Superior temporal gyrus (tissue), 1 donor: ENCODE measurements around the gene TTPAL.

Experiments used
- DNase-seq: peaks from one replicate; pipeline ENCODE4 v3.0.0-alpha.2; 2016; ENCODE audit errors: extremely low spot score

Gene TTPAL, protein sequence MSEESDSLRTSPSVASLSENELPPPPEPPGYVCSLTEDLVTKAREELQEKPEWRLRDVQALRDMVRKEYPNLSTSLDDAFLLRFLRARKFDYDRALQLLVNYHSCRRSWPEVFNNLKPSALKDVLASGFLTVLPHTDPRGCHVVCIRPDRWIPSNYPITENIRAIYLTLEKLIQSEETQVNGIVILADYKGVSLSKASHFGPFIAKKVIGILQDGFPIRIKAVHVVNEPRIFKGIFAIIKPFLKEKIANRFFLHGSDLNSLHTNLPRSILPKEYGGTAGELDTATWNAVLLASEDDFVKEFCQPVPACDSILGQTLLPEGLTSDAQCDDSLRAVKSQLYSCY

DNA sequence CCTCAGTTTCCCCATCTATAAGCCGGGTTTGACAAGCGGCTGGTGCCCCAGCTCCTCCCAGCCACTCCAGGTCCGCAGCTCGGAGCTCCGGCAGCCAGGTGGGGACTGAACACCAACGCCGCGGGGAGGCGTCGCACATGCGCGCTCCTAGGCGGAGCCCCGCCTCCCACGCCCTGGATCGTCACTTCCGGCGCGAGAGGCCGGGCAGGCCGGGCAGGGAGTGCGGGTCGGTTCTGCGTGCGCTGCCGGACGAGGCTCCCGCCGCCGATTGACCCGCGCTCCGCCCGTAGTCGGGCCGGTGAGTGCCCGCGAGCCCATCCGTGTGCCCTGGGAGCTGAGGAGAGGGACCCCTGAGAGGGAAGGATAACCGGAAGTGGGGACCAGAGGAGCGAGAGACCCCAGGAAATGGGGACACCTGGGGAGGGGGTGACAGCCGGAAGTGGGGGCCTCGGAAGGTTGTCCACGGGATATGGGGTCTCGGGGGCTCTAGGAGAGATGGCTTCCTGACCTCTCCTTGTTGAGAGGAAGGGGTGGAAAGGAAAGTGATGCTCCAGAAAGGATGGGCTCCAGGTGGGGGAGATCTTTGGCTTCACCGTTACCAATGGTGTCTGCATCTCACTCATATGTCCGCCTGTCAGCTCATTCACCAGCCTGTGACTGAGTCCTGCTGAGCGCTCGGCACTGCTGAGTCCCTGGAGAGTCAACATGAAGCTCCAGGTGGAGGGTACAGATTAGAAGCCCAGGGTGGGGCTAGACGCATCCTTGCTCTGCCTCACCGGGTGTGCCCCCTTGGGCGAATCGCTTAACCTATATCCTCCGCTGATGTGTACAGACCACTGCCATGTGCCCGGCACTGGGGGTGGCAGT lies at the start of gene TTPAL:
Gene TTPAL (plus strand): TSS at position 181 of the 867 bp plus-strand sequence. CDS start 4,126 bp downstream, outside the sequence.
- DNase-seq = peak; percentile 89

DNA sequence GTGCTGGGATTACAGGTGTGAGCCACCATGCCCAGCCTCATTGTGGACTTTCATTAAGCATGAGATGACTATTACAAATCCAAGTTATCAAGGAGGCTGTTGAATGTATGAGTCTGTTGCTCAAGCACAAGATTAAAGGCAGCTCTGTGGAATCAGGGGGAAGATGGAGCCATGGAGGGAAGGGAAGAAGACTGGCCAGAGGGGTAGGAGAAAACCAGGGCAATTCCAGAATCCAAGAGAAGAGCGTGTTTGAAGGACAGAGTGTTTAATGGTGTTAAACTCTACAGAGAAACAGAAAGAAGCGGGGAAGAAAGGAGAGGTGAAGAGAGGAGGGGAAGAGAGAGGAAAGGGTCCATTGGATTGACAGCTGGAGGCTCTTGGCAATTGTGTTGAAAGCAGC lies 49.8 kb upstream of the TTPAL start:
- DNase-seq = no peak

DNA sequence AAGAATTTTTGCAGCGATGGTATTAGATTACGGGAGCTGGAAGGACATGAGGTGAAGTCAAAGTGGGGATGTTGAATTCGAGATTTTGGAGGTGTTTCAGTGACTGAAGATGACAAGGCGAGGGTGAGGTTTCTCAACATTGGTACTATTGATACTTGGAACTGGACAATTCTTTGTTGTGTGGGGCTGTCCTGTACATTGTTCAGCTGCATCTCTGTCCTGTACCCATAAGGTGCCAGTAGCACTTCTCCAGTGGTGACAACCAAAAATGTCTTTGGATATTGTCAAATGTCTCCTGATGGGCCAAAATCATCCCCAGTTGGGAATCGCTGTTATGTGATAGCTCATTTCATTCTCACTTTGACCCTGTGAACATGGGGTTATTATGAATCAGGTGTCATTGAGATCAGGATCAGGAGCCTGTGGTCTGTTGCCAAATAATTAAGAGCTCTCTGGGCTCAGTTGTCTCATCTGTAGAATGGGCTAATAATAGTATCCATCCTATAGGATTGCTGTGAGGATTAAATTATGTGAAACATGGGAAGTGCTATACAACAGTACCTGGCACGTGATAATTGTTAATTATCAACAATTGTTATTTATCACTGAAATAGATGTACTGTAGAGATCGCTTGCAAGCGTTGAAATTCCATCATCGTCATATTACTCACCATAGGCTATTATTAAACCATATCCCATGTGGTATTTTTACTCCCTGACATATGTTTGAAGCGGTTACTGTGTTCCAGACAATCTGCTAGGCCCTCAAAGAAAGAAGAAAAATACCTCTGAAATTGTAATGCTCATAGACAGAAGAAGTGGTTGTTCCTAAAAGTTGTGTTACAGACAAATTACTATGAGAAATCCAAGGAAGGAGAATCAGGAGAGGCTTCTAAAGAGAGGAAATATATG lies 48.5 kb upstream of the TTPAL start:
- DNase-seq = peak; percentile 67

DNA sequence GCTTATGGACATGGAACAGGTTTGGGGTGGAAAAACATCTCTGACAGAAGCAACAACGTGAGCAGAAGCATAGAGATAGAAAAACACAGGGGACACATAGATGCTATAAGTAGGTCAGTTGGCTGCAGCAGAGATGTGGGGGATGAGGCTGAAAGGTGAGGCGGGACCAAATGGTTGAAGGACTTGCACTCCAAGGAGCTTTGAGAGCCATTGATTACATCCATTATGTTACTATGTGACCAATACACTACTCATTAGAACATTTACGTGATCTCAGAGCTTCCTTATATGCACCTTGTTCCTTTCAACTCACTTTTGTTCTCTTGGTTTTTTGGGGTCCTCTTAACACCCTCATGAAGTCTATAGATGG lies 47.9 kb upstream of the TTPAL start:
- no peak for DNase-seq

DNA sequence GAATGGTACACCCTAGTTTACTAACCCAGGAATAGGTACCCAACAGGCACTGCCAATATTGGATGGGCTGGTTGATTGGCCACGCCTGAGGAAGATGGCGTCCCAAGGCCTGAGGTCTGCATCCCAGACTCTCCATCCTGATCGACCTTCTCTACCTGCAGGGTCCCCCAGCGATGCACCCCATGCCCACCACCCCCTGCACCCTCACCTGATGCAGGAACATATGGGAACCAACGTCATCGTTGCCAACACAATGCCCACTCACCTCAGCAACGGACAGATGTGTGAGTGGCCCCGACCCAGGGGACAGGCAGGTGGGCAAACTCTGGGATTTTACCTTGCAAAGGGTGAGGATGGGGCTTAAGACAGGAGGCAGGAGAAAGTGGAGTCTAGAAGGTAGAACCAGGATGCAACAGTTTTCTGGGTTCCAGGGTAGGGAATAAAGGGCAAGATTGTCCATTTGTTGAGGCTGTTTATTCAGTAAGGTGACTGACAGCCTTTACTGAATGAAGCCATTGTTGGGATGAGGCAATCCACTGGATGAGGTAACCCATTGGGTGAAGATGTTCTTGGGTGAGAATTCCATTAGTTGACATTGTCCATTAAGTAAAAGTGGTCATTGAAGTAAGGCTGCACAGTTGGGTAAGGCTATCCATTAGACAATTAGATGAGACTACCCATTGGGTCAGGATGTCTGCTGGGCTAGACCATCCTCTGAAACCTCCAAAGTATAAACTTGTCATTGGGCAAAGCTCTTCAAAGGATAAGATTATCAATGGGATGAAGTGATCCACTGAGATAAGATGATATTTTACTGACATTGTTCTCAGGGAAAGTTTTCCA lies 47.3 kb upstream of the TTPAL start:
- DNase-seq = no peak

DNA sequence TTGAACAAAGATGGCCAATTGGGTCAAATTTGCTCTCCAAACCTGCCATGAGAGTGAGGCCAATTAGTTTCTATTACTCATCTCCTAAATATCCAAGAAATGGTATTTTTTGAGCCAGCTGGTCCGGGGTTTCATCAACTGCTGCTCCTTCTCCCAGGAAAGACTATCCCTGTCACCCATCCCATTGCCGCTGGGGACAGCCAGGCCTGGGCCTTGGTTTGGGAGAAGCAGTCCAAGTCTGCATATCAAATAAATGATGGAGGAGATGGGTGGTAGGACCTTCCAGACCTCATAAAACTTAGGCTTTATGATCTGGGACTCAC lies 46.7 kb upstream of the TTPAL start:
- no peak for DNase-seq

DNA sequence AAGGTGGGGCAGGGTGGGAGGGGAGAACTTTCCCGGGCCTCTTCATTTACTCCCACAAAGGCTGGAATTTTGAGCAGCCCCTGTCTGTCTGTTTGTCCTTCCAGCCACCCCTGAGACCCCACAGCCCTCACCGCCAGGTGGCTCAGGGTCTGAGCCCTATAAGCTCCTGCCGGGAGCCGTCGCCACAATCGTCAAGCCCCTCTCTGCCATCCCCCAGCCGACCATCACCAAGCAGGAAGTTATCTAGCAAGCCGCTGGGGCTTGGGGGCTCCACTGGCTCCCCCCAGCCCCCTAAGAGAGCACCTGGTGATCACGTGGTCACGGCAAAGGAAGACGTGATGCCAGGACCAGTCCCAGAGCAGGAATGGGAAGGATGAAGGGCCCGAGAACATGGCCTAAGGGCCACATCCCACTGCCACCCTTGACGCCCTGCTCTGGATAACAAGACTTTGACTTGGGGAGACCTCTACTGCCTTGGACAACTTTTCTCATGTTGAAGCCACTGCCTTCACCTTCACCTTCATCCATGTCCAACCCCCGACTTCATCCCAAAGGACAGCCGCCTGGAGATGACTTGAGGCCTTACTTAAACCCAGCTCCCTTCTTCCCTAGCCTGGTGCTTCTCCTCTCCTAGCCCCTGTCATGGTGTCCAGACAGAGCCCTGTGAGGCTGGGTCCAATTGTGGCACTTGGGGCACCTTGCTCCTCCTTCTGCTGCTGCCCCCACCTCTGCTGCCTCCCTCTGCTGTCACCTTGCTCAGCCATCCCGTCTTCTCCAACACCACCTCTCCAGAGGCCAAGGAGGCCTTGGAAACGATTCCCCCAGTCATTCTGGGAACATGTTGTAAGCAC lies 46.0 kb upstream of the TTPAL start:
- no peak for DNase-seq

DNA sequence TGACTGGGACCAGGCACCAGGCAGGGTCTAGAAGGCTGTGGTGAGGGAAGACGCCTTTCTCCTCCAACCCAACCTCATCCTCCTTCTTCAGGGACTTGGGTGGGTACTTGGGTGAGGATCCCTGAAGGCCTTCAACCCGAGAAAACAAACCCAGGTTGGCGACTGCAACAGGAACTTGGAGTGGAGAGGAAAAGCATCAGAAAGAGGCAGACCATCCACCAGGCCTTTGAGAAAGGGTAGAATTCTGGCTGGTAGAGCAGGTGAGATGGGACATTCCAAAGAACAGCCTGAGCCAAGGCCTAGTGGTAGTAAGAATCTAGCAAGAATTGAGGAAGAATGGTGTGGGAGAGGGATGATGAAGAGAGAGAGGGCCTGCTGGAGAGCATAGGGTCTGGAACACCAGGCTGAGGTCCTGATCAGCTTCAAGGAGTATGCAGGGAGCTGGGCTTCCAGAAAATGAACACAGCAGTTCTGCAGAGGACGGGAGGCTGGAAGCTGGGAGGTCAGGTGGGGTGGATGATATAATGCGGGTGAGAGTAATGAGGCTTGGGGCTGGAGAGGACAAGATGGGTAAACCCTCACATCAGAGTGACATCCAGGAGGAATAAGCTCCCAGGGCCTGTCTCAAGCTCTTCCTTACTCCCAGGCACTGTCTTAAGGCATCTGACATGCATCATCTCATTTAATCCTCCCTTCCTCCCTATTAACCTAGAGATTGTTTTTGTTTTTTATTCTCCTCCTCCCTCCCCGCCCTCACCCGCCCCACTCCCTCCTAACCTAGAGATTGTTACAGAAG lies 45.2 kb upstream of the TTPAL start:
- DNase-seq = no peak

DNA sequence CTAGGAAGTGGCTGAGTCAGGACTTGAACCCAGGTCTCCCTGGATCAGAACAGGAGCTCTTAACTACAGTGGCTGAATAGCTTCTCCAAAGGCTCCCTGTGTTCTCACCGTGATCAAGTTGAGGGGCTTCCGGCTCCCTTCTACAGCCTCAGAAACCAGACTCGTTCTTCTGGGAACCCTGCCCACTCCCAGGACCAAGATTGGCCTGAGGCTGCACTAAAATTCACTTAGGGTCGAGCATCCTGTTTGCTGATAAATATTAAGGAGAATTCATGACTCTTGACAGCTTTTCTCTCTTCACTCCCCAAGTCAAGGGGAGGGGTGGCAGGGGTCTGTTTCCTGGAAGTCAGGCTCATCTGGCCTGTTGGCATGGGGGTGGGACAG lies 44.6 kb upstream of the TTPAL start:
- no peak for DNase-seq

DNA sequence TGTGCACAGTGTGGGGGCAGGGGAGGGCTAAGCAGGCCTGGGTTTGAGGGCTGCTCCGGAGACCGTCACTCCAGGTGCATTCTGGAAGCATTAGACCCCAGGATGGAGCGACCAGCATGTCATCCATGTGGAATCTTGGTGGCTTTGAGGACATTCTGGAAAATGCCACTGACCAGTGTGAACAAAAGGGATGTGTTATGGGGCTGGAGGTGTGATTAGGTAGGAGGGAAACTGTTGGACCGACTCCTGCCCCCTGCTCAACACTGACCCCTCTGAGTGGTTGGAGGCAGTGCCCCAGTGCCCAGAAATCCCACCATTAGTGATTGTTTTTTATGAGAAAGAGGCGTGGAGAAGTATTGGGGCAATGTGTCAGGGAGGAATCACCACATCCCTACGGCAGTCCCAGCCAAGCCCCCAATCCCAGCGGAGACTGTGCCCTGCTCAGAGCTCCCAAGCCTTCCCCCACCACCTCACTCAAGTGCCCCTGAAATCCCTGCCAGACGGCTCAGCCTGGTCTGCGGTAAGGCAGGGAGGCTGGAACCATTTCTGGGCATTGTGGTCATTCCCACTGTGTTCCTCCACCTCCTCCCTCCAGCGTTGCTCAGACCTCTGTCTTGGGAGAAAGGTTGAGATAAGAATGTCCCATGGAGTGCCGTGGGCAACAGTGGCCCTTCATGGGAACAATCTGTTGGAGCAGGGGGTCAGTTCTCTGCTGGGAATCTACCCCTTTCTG lies 44.0 kb upstream of the TTPAL start:
- no peak for DNase-seq

DNA sequence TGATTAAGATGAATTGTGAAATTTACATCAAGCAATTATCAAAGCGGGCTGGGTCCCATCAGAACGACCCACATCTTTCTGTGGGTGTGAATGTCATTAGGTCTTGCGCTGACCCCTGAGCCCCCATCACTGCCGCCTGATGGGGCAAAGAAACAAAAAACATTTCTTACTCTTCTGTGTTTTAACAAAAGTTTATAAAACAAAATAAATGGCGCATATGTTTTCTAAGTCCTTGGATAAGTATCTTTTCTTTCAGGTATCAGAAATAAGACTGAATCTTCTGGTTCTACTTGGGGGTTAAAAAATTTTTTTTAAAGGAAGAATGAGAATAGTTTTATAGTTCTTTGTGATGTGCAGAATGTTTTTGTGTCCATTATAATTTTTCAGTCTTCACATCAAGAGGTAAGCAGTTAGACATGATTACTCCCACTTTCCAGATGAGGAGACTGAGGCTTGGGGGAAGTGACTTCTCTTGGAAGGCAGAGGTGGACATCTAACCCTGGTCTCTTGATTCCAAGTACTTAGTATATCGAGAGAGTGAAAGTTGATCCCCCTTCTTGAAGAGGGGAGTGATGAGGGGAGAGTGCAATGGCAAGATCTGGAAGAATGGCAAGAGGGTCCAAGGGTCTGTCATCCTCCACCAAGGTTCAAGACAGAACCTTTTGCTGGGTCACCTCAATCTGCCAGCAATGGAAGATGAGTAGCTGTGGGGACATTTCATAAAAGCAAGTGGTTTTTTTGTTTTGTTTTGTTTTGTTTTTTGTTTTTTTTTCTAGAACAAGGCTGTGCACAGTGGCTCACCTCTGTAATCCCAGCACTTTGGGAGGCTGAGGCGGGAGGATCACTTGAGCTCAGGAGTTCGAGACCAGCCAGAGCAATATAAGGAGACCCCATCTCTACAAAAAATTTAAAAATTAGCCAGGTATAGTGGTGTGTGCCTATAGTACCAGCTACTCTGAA lies 42.8 kb upstream of the TTPAL start:
- no peak for DNase-seq

DNA sequence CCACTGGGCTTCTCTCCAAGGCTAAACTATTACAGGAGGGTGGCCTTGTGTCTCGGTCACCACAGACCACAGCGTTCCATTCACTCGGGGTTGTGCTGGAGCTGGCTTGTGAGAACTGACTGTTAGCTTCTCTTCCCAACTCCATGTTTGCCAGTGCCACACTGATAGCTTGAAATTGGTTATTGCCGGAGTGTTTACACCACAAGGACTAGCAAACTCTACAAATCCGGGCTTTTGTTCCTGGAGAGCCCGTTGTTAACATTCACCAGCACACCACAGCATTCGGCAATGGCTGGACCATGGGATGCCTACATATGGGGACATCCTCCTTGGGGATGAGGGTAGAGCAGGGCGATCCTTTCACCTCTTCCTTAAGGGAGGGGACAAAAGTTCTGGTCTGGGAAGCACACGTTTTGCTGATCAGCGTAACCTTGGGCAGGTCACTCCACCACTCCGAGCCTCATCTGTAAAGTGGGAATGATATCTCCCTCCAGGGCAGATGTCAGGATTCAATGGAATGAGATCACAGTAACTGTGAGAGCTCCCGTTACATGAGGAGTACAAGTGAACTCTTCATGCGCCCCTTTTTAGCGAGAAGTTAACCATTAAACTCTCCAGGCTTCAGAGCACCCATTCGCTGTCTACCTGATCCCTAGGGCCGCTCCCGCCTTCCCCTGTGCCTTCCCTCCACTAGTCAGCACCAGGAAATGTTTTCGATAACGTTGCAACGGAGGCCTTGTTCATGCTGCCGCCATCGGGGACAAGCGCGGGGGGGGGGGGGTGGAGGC lies 41.7 kb upstream of the TTPAL start:
- no peak for DNase-seq

DNA sequence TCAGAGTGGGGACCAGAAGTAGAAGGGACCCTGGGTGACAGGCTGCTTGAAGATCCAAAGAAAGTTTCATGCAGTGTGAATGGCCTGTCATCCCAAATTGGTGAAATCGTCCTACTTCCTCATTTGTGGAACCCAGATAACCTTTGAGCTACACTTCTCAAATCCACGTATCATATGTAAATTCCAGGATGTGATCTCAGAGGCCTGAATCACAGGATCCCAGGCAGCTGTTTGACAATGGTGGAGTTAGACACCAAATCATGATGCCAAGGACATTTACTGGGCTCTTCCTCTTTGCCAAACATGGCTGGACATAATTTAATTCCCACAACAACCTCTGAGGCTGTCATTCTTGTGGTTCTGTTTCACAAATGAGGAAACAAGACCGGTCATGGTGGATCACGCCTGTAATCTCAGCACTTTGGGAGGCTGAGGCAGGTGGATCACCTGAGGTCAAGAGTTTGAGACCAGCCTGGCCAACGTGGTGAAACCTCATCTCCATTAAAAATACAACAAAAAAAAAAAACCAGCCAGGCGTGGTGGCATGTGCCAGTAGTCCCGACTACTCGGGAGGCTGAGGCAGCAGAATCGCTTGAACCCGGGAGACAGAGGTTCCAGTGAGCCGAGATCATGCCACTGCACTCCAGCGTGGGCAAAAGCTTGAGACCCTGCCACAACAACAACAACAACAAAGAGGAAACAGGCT lies 39.9 kb upstream of the TTPAL start:
- no peak for DNase-seq

DNA sequence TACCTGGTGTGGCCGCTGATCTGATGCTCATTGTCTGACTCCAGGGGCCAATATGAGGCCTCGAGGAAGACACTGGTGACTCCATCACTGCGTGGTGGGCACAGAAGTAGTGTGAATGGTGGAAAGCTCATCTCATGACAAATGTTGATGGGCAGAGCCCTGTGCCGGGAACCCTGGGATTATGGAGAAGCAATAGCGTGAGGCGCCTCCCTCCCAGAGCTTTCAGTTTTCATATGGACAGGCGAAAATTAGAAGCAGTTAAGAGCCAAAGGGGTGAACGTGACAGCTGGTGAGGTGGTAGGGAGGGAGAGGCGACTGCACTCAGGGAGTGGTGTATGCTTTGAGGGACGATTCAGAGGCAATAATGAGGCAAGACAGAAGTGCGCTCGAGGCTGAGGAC lies 39.3 kb upstream of the TTPAL start:
- no peak for DNase-seq

DNA sequence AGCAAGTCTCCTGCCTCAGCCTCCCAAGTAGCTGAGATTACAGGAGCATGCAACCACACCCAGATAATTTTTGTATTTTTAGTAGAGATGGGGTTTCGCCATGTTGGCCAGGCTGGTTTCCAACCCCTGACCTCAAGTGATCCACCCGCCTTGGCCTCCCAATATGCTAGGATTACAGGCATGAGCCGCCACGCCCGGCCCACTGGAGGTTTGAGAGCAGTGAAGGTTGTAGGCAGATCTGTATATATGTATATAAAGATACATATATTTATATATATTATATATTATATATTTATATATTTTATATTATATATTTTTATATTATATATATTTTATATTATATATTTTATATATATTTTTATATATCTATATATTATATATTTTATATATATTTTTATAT lies 38.2 kb upstream of the TTPAL start:
- DNase-seq = no peak

DNA sequence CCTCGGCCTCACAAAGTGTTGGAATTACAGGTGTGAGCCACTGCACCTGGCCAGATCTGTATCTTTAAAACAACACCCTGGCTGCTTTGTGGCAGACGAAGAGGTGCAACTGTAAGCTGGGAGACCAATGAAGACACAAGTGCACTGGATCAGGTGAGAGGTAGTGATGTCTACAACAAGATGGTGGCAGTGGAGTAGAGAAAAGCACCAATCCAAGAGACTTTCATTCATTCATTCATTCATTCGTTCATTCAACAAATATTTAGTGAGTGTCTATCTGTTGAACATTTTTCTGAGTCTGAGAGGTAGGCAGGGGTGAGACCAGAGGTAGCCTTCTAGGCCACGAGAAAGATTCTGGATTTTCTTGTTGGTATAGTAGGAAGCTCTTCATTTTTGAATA lies 36.9 kb upstream of the TTPAL start:
- DNase-seq = no peak
